GM21619 (cell line): ENCODE measurements around the gene GDNF.
A peak's percentile ranks its signal among the peaks of the same experiment; 100 is the strongest.
"Not testable (repeated sequence)": the region's sequence is repeated elsewhere in the genome, so short reads cannot be mapped to it uniquely, and the experiment has no call there.

Experiments used
- ATAC-seq: cut with Tn5 transposase; IDR thresholded peaks from one replicate; pipeline ENCODE4 v1.9.1; 2021; ENCODE audit not compliant: unreplicated experiment

Gene GDNF

GRCh38 chr5:37839407-37840052 is at the start of gene GDNF:
TSS of gene GDNF (minus strand) at chr5:37840041. CDS start at chr5:37834796, 5,245 bp downstream.
- no peak for ATAC-seq

GRCh38 chr5:37888476-37888875 is 48.6 kb upstream of the GDNF start:
- ATAC-seq, result no peak

GRCh38 chr5:37886242-37886905 is 46.5 kb upstream of the GDNF start:
- ATAC-seq, result no peak

- ATAC-seq, result no peak
Measured at GRCh38 chr5:37882636-37883035, 42.8 kb upstream of the GDNF start.

- peak; percentile 84 for ATAC-seq
Measured at GRCh38 chr5:37881359-37881758, 41.5 kb upstream of the GDNF start.

- ATAC-seq, result no peak
Measured at GRCh38 chr5:37876943-37877342, 37.1 kb upstream of the GDNF start.

- ATAC-seq, result no peak
Measured at GRCh38 chr5:37876245-37876644, 36.4 kb upstream of the GDNF start.

GRCh38 chr5:37875051-37875787 is 35.4 kb upstream of the GDNF start:
- peak; percentile 55 for ATAC-seq

- no peak for ATAC-seq
Measured at GRCh38 chr5:37873988-37874387, 34.1 kb upstream of the GDNF start.

- no peak for ATAC-seq
Measured at GRCh38 chr5:37871023-37871815, 31.4 kb upstream of the GDNF start.

GRCh38 chr5:37869216-37869615 is 29.4 kb upstream of the GDNF start:
- ATAC-seq, result no peak

GRCh38 chr5:37867654-37868053 is 27.8 kb upstream of the GDNF start:
- no peak for ATAC-seq

GRCh38 chr5:37862907-37863306 is 23.1 kb upstream of the GDNF start:
- ATAC-seq, result not testable (repeated sequence)

- no peak for ATAC-seq
Measured at GRCh38 chr5:37860206-37860605, 20.4 kb upstream of the GDNF start.

- ATAC-seq, result peak; percentile 96
Measured at GRCh38 chr5:37859805-37860204, 20.0 kb upstream of the GDNF start.

- ATAC-seq, result no peak
Measured at GRCh38 chr5:37858250-37858649, 18.4 kb upstream of the GDNF start.

- ATAC-seq, result no peak
Measured at GRCh38 chr5:37857696-37858095, 17.9 kb upstream of the GDNF start.

- no peak for ATAC-seq
Measured at GRCh38 chr5:37855438-37855837, 15.6 kb upstream of the GDNF start.

GRCh38 chr5:37851305-37851704 is 11.5 kb upstream of the GDNF start:
- ATAC-seq, result no peak

GRCh38 chr5:37850226-37850865 is 10.5 kb upstream of the GDNF start:
- ATAC-seq, result no peak

- no peak for ATAC-seq
Measured at GRCh38 chr5:37849641-37850040, 9.8 kb upstream of the GDNF start.
